NCI-H1694 (cell line): ENCODE data around the gene RASIP1.
"Not testable (repeated sequence)": the region's sequence is repeated elsewhere in the genome, so short reads cannot be mapped to it uniquely, and the experiment has no call there.

Source experiments
- DNase-seq: peaks from one replicate; lab custom pipeline; 2025; lab: John Stamatoyannopoulos, UW

RASIP1 gene

GRCh38 chr19:48740164-48740972 lies at the start of gene RASIP1:
Gene RASIP1, minus strand, starts transcription at chr19:48740610. Its CDS starts 328 bp downstream, at chr19:48740282.
- DNase-seq = no peak

- not testable (repeated sequence) for DNase-seq
Observed at GRCh38 chr19:48787331-48787730, 46.9 kb upstream of the RASIP1 start.

GRCh38 chr19:48786422-48786821 lies 46.0 kb upstream of the RASIP1 start:
- not testable (repeated sequence) for DNase-seq

GRCh38 chr19:48784527-48784926 lies 44.1 kb upstream of the RASIP1 start:
- no peak for DNase-seq

- no peak for DNase-seq
Observed at GRCh38 chr19:48780631-48781391, 40.4 kb upstream of the RASIP1 start.

GRCh38 chr19:48779636-48780035 lies 39.2 kb upstream of the RASIP1 start:
- DNase-seq = no peak

GRCh38 chr19:48777720-48778119 lies 37.3 kb upstream of the RASIP1 start:
- no peak for DNase-seq

- DNase-seq = no peak
Observed at GRCh38 chr19:48777139-48777538, 36.7 kb upstream of the RASIP1 start.

GRCh38 chr19:48772503-48772953 lies 32.1 kb upstream of the RASIP1 start:
- no peak for DNase-seq

GRCh38 chr19:48770734-48771472 lies 30.5 kb upstream of the RASIP1 start:
- DNase-seq = no peak

GRCh38 chr19:48770266-48770665 lies 29.9 kb upstream of the RASIP1 start:
- DNase-seq = no peak

- no peak for DNase-seq
Observed at GRCh38 chr19:48768994-48769713, 28.7 kb upstream of the RASIP1 start.

GRCh38 chr19:48768171-48768753 lies 27.9 kb upstream of the RASIP1 start:
- DNase-seq = not testable (repeated sequence)

GRCh38 chr19:48765816-48766215 lies 25.4 kb upstream of the RASIP1 start:
- DNase-seq = not testable (repeated sequence)

- DNase-seq = no peak
Observed at GRCh38 chr19:48760504-48761205, 20.2 kb upstream of the RASIP1 start.

GRCh38 chr19:48757741-48758144 lies 17.3 kb upstream of the RASIP1 start:
- DNase-seq = no peak

- no peak for DNase-seq
Observed at GRCh38 chr19:48757089-48757675, 16.8 kb upstream of the RASIP1 start.

GRCh38 chr19:48756686-48757085 lies 16.3 kb upstream of the RASIP1 start:
- DNase-seq = no peak

GRCh38 chr19:48756212-48756611 lies 15.8 kb upstream of the RASIP1 start:
- no peak for DNase-seq

GRCh38 chr19:48755787-48756186 lies 15.4 kb upstream of the RASIP1 start:
- DNase-seq = no peak
